ENCODE data around the gene ADAMTSL3.

ADAMTSL3 gene

GRCh38 chr15:83709241-83709640, 55.3 kb downstream of the ADAMTSL3 start:
- Histone ChIP-seq H3F3A (ENCODE audit: low read depth) (no peaks in the 10 kb centered on the region), H3K79me2 (ENCODE audit: insufficient read depth, low read length) (no peaks in the 10 kb centered on the region), H4K20me1 (ENCODE audit: insufficient read depth, low read length, poor library complexity, severe bottlenecking) (no peaks in the 10 kb centered on the region), H3K4me2 (ENCODE audit: low read depth, low read length, poor library complexity, severe bottlenecking) (no peak overlapping the region), H3K4me3 (ENCODE audit: low read length, poor library complexity, severe bottlenecking) (no peak overlapping the region), H3K9me2 (replicated peaks; ENCODE audit: low read depth, low read length) (no peaks in the 10 kb centered on the region), H3K27me3 (ENCODE audit: insufficient read depth, low read length, poor library complexity, severe bottlenecking) (no peaks in the 10 kb centered on the region), H3K9ac (ENCODE audit: low read depth, low read length, poor library complexity, severe bottlenecking) (no peak overlapping the region), H3K4me1 (ENCODE audit: insufficient read depth, low read length, poor library complexity, severe bottlenecking) (no peaks in the 10 kb centered on the region), H3K36me3 (ENCODE audit: insufficient read depth, low read length) (no peaks in the 10 kb centered on the region), H3K9me3 (ENCODE audit: insufficient read depth, low read depth, low read length) (no peaks in the 10 kb centered on the region), H2AFZ (ENCODE audit: low read length) (no peak overlapping the region)
- TF ChIP-seq EZH2phosphoT487 (IDR thresholded peaks at IDR 0.05; ENCODE audit: borderline replicate concordance) (no peak), CTCF (conservative IDR thresholded peaks at IDR 0.05; ENCODE audit: low read length) (no peak)

- no peaks in the 10 kb centered on the region for H4K20me1 ChIP-seq (ENCODE audit: insufficient read depth, low read length, poor library complexity, severe bottlenecking)
- no peaks in the 10 kb centered on the region for H3K9me2 ChIP-seq (replicated peaks; ENCODE audit: low read depth, low read length)
- H3K4me2 ChIP-seq (ENCODE audit: low read depth, low read length, poor library complexity, severe bottlenecking): no peak overlapping the region
- no peaks in the 10 kb centered on the region for H3K36me3 ChIP-seq (ENCODE audit: insufficient read depth, low read length)
- H3K4me1 ChIP-seq (ENCODE audit: insufficient read depth, low read length, poor library complexity, severe bottlenecking): no peaks in the 10 kb centered on the region
- TF ChIP-seq EZH2phosphoT487 (IDR thresholded peaks at IDR 0.05; ENCODE audit: borderline replicate concordance) (no peak), CTCF (conservative IDR thresholded peaks at IDR 0.05; ENCODE audit: low read length) (no peak)
- H3K9ac ChIP-seq (ENCODE audit: low read depth, low read length, poor library complexity, severe bottlenecking): no peak overlapping the region
- no peaks in the 10 kb centered on the region for H3F3A ChIP-seq (ENCODE audit: low read depth)
- H3K79me2 ChIP-seq (ENCODE audit: insufficient read depth, low read length): no peaks in the 10 kb centered on the region
- no peaks in the 10 kb centered on the region for H3K27me3 ChIP-seq (ENCODE audit: insufficient read depth, low read length, poor library complexity, severe bottlenecking)
- no peak overlapping the region for H2AFZ ChIP-seq (ENCODE audit: low read length)
- H3K4me3 ChIP-seq (ENCODE audit: low read length, poor library complexity, severe bottlenecking): no peak overlapping the region
- H3K9me3 ChIP-seq (ENCODE audit: insufficient read depth, low read depth, low read length): no peaks in the 10 kb centered on the region
Measured at GRCh38 chr15:83709811-83710210, 55.9 kb downstream of the ADAMTSL3 start.

- TF ChIP-seq EZH2phosphoT487 (IDR thresholded peaks at IDR 0.05; ENCODE audit: borderline replicate concordance) (no peak), CTCF (conservative IDR thresholded peaks at IDR 0.05; ENCODE audit: low read length) (no peak)
- H4K20me1 ChIP-seq (ENCODE audit: insufficient read depth, low read length, poor library complexity, severe bottlenecking): no peaks in the 10 kb centered on the region
Measured at GRCh38 chr15:83710452-83710851, 56.5 kb downstream of the ADAMTSL3 start.

More at GRCh38 chr15:83710452-83710851, 56.5 kb downstream of the ADAMTSL3 start:
- H3K4me1 ChIP-seq (ENCODE audit: insufficient read depth, low read length, poor library complexity, severe bottlenecking): no peaks in the 10 kb centered on the region
- no peaks in the 10 kb centered on the region for H3K9me2 ChIP-seq (replicated peaks; ENCODE audit: low read depth, low read length)
- no peaks in the 10 kb centered on the region for H3F3A ChIP-seq (ENCODE audit: low read depth)
- no peaks in the 10 kb centered on the region for H3K9me3 ChIP-seq (ENCODE audit: insufficient read depth, low read depth, low read length)
- no peak overlapping the region for H2AFZ ChIP-seq (ENCODE audit: low read length)
- H3K9ac ChIP-seq (ENCODE audit: low read depth, low read length, poor library complexity, severe bottlenecking): no peak overlapping the region
- no peaks in the 10 kb centered on the region for H3K27me3 ChIP-seq (ENCODE audit: insufficient read depth, low read length, poor library complexity, severe bottlenecking)
- H3K36me3 ChIP-seq (ENCODE audit: insufficient read depth, low read length): no peaks in the 10 kb centered on the region
- no peak overlapping the region for H3K4me2 ChIP-seq (ENCODE audit: low read depth, low read length, poor library complexity, severe bottlenecking)
- H3K4me3 ChIP-seq (ENCODE audit: low read length, poor library complexity, severe bottlenecking): no peak overlapping the region
- H3K79me2 ChIP-seq (ENCODE audit: insufficient read depth, low read length): no peaks in the 10 kb centered on the region
